ENCODE data around the gene SEPTIN8.

Gene SEPTIN8

DNA sequence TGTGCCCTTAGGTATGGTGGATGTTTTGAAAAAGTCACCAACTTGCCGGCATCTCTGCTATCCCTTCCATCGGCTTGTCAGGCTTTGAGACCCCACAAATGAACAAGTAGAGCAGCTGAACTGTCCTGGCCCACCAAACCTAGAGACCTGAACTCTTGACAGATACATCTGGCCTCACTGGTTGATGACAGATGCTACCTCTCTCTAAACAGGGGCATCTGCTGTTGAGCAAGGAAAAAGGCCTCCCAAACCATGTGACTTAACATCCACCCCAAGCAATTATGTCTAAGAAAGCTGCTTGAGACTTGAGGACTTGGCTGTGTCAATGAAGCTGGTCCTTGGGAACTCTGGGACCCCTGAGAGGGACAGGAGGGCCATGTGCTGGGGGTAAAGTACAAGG is 27.5 kb downstream of the SEPTIN8 start:
- TF ChIP-seq, protein P1, sequence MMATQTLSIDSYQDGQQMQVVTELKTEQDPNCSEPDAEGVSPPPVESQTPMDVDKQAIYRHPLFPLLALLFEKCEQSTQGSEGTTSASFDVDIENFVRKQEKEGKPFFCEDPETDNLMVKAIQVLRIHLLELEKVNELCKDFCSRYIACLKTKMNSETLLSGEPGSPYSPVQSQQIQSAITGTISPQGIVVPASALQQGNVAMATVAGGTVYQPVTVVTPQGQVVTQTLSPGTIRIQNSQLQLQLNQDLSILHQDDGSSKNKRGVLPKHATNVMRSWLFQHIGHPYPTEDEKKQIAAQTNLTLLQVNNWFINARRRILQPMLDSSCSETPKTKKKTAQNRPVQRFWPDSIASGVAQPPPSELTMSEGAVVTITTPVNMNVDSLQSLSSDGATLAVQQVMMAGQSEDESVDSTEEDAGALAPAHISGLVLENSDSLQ (IDR thresholded peaks at IDR 0.05): no peak
- TF ChIP-seq FOXK2 (IDR thresholded peaks at IDR 0.05) (no peak), FOXM1 (IDR thresholded peaks at IDR 0.05; ENCODE audit: borderline replicate concordance) (no peak), NFRKB (IDR thresholded peaks at IDR 0.05) (no peak), ARNT (IDR thresholded peaks at IDR 0.05) (no peak), SUZ12 (IDR thresholded peaks at IDR 0.05) (no peak), CTBP1 (IDR thresholded peaks at IDR 0.05; ENCODE audit: borderline replicate concordance) (no peak), ZNF384 (IDR thresholded peaks at IDR 0.05) (no peak), LEF1 (IDR thresholded peaks at IDR 0.05; ENCODE audit: borderline replicate concordance) (no peak), ELF4 (IDR thresholded peaks at IDR 0.05) (no peak), L3MBTL2 (conservative IDR thresholded peaks at IDR 0.05) (no peak), SP1 (IDR thresholded peaks at IDR 0.05) (no peak), TARDBP (IDR thresholded peaks at IDR 0.05) (no peak), FOXA1 (IDR thresholded peaks at IDR 0.05) (no peak), HDGF (IDR thresholded peaks at IDR 0.05; ENCODE audit: borderline replicate concordance) (no peak), BHLHE40 (IDR thresholded peaks at IDR 0.05; ENCODE audit: borderline replicate concordance) (no peak)
- DNase-seq (ENCODE audit: extremely low spot score): peak; percentile 3
- CTCF ChIA-PET: interaction anchor here (1.6 kb wide), 1 partner anchor 223 kb away, joined by 4 read pairs; no protein-coding TSS in a partner anchor
- POLR2A ChIA-PET: no interaction called here

DNA sequence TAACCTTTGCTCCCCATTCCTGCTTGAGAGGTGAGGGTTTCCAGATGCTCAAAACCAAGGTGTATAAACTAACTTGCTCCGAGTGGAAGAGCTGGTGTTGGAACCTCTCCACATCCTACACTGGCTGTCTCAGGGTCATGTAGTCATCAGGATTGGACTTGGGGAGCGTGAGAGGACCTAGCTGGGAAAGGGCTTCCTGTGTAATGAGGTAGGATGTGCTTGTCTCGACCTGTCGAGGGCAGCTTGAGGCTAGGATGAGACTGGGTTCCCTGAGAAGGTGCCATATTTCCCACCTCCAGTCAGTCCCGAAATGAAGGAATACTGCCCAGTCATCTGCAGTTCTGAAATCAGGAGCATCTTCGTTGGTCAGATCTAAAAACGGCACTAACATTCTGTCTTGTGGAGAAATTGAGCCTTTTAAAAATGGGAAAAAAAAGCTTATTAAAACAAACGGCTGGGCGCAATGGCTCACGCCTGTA is 28.5 kb downstream of the SEPTIN8 start:
- ChIA-PET CTCF (interaction anchor here (1.1 kb wide), 1 partner anchor 9 kb away, joined by 3 read pairs; no protein-coding TSS in a partner anchor), POLR2A (interaction anchor here (0.9 kb wide), 1 partner anchor 11 kb away, joined by 3 read pairs; the partner anchor contains the start of gene KIF3A)
- peak; percentile 2 for DNase-seq (ENCODE audit: extremely low spot score)
- TF ChIP-seq BHLHE40 (IDR thresholded peaks at IDR 0.05; ENCODE audit: borderline replicate concordance) (no peak), CTBP1 (IDR thresholded peaks at IDR 0.05; ENCODE audit: borderline replicate concordance) (no peak), FOXM1 (IDR thresholded peaks at IDR 0.05; ENCODE audit: borderline replicate concordance) (no peak), FOXK2 (IDR thresholded peaks at IDR 0.05) (no peak), LEF1 (IDR thresholded peaks at IDR 0.05; ENCODE audit: borderline replicate concordance) (no peak), ELF4 (IDR thresholded peaks at IDR 0.05) (no peak)
- TF ChIP-seq, protein P1 (IDR thresholded peaks at IDR 0.05): no peak

DNA sequence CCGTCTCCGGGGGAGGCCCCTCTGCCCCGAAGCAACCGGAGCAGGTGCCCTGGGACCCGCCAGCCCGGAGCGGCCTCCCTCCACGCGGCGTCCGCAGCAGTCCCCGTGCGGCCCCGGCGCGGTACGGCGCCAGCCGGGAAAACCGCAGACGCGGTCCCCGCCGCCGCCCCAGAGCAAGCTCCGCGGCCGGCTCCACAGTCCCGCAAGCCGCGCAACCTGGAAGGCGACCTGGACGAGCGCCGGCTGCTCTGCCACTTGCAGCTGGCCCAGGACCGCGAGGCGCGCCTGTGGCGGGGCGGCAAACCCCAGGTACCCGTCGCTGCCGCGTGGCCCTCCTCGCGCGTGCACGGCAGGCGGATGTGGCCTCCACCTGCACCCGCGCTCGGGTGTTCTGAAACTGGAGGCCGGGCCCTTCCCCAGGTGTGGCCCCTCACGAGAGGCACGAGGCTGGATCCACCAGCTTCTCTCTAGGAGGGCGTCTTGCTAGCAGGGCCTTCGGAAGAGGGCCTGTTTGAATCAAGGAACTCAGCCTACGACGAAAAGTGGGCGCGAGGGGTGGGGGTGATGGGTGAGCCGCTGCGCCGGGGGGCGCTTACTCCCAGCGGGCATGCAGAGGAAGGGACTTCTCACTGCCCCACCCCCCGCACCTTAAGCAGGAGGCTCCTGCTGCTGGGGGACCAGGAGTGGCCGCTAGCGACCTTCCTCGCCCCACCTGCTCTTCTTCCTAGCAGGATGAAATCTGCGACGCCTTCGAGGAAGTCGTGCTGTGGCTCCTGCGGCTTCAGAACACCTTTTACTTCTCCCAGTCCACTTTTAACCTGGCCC is 29.2 kb downstream of the SEPTIN8 start:
- POLR2A ChIA-PET: interaction anchor here (0.6 to 1.3 kb wide), 6 partner anchors 8 to 116 kb away, joined by 3 to 12 read pairs (median 4); partner anchors contain the start of gene KIF3A
- DNase-seq (ENCODE audit: extremely low spot score): peak; percentile 3
- TF ChIP-seq HDGF (IDR thresholded peaks at IDR 0.05; ENCODE audit: borderline replicate concordance) (no peak), ZNF384 (IDR thresholded peaks at IDR 0.05) (no peak), FOXK2 (IDR thresholded peaks at IDR 0.05) (no peak), ARNT (IDR thresholded peaks at IDR 0.05) (no peak), SP1 (IDR thresholded peaks at IDR 0.05) (no peak), TARDBP (IDR thresholded peaks at IDR 0.05) (no peak), L3MBTL2 (conservative IDR thresholded peaks at IDR 0.05) (no peak), SUZ12 (IDR thresholded peaks at IDR 0.05) (no peak), ELF4 (IDR thresholded peaks at IDR 0.05) (no peak)
- TF ChIP-seq, protein P1 (IDR thresholded peaks at IDR 0.05): no peak
- CTCF ChIA-PET: interaction anchor here (1.1 to 2.2 kb wide), 5 partner anchors 8 to 73 kb away, joined by 3 to 12 read pairs (median 7); partner anchors contain the start of gene KIF3A

DNA sequence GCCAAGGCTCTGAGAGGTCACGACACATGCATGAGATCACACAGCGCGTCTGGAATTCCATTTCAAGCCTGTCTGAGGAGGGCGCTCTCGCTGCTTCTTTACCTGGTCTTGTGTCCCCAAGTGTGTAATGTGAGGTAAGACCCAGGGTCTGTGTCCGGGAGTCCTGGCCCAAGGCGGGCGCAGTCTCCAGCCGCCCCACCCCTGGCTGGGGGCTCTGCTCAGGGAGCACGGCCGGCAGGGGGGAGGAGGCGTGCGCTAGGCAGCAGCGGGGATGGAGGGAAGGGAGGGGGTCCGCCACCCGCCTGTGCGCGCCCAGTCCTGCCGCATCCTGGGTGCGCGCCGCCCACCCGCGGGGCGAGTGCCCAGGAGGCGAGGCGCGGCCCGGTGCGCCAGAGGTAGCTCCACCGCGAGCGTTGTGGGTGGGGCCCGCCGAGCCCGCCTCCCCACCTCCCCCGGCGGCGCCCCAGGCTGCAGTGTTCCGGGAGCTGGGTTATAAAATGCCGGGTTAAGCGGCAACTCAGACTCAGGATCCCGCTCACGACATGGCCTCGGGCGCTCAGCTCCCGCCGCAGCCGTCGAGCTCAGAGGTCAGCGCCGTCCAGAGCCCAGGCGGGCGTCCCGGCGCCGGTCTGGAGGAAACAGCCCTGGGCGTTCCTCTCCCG is 30.0 kb downstream of the SEPTIN8 start, which contains the start of gene CCNI2:
CCNI2 (plus strand) TSS at position 473 of the 662 bp plus-strand sequence; CDS start at position 543, 70 bp downstream.
- DNase-seq (ENCODE audit: extremely low spot score): peak; percentile 49
- POLR2A ChIA-PET: interaction anchor here (0.6 to 1.3 kb wide), 5 partner anchors 8 to 117 kb away, joined by 3 to 12 read pairs (median 4); partner anchors contain the start of gene KIF3A
- TF ChIP-seq FOXA1 (IDR thresholded peaks at IDR 0.05): no peak
- no peak for TF ChIP-seq LEF1 (IDR thresholded peaks at IDR 0.05; ENCODE audit: borderline replicate concordance)
- TF ChIP-seq ARNT (IDR thresholded peaks at IDR 0.05): no peak
- TF ChIP-seq CTBP1 (IDR thresholded peaks at IDR 0.05; ENCODE audit: borderline replicate concordance): no peak
- TF ChIP-seq ELF4 (IDR thresholded peaks at IDR 0.05): no peak
- CTCF ChIA-PET: interaction anchor here (0.6 to 2.2 kb wide), 11 partner anchors 9 to 127 kb away, joined by 3 to 12 read pairs (median 4); partner anchors contain the start of gene KIF3A

DNA sequence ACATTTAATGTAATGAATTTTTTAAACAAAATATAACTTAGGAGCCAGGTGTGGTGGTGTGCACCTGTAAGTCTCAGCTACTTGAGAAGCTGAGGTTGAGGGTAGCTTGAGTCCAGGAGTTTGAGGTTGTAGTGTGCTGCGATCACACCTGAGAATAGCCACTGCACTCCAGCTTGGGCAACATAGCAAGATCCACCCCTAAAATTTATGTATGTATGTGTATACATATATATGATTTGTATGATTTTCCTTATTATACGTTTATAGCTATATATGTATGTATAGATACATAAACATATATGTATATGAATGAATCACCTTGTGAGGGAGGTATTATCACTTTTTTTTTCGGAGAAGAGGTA is 30.5 kb downstream of the SEPTIN8 start:
- no peak for TF ChIP-seq SP1 (IDR thresholded peaks at IDR 0.05)
- no peak for TF ChIP-seq LEF1 (IDR thresholded peaks at IDR 0.05; ENCODE audit: borderline replicate concordance)
- no peak for TF ChIP-seq NFRKB (IDR thresholded peaks at IDR 0.05)
- TF ChIP-seq, protein P1 (IDR thresholded peaks at IDR 0.05): no peak
- no peak for TF ChIP-seq L3MBTL2 (conservative IDR thresholded peaks at IDR 0.05)
- no peak for TF ChIP-seq SUZ12 (IDR thresholded peaks at IDR 0.05)
- no peak for TF ChIP-seq FOXM1 (IDR thresholded peaks at IDR 0.05; ENCODE audit: borderline replicate concordance)
- TF ChIP-seq ELF4 (IDR thresholded peaks at IDR 0.05): no peak
- no peak for TF ChIP-seq BHLHE40 (IDR thresholded peaks at IDR 0.05; ENCODE audit: borderline replicate concordance)
- no peak for TF ChIP-seq ZNF384 (IDR thresholded peaks at IDR 0.05)
- no peak for TF ChIP-seq FOXA1 (IDR thresholded peaks at IDR 0.05)
- no peak for TF ChIP-seq FOXK2 (IDR thresholded peaks at IDR 0.05)
- no peak for TF ChIP-seq ARNT (IDR thresholded peaks at IDR 0.05)
- no peak for TF ChIP-seq CTBP1 (IDR thresholded peaks at IDR 0.05; ENCODE audit: borderline replicate concordance)
- no peak for TF ChIP-seq TARDBP (IDR thresholded peaks at IDR 0.05)
- TF ChIP-seq HDGF (IDR thresholded peaks at IDR 0.05; ENCODE audit: borderline replicate concordance): no peak
- POLR2A ChIA-PET: interaction anchor here (0.6 to 1.3 kb wide), 5 partner anchors 9 to 29 kb away, joined by 3 to 12 read pairs (median 4); partner anchors contain the start of gene KIF3A
- DNase-seq (ENCODE audit: extremely low spot score): no peak
- CTCF ChIA-PET: interaction anchor here (0.6 to 2.2 kb wide), 11 partner anchors 9 to 128 kb away, joined by 3 to 12 read pairs (median 4); partner anchors contain the start of gene KIF3A

Measured in HEK293T (cell line).